A549 (cell line): ENCODE data around the gene PRXL2A. TPM values are rescaled to one million over a fixed set of nuclear protein-coding genes. Genes with fewer than 3 reads are reported as not detected.
A peak's percentile ranks its signal among the peaks of the same experiment; 100 is the strongest.

ENCODE experiments used
- ATAC-seq, 2 experiments: fragments of 200-7000 bp in 1 of 2; fragments of >200 bp in 1 of 2; cut with Nextera tagmentation in 1 of 2; cut with Tn5 transposase in 1 of 2; 3 replicates each; pipeline versions ENCODE4 v1.8.0 to v1.9.1; 2018 to 2020; ENCODE audit warnings: mild to moderate bottlenecking in 1 of 2, moderate library complexity in 1 of 2
- CTCF ChIA-PET: fragments of 300-600 bp; sonication (Branson Sonifier 250); formaldehyde crosslinking; extraction: SDS; loops from one replicate; lab custom pipeline; 2021; ENCODE audit warnings: antibody characterized with exemption, inconsistent platforms; lab: Yijun Ruan, JAX
- POLR2A ChIA-PET: fragments of 350-600 bp; formaldehyde crosslinking; extraction: SDS; loops from one replicate; lab custom pipeline; 2021; ENCODE audit warnings: antibody characterized with exemption, inconsistent platforms; lab: Yijun Ruan, JAX
- DNase-seq, 2 experiments: peaks; one replicate each; pipeline versions ENCODE4 v3.0.0 to v3.0.0-alpha.2; 2011 to 2016; ENCODE audit warnings: low read depth in 1 of 2, low spot score in 1 of 2
- FAIRE-seq: peaks from 2 replicates; lab custom pipeline; 2011; peaks lifted over from hg19 to GRCh38; lab: Jason Lieb, UNC
- H3K27ac ChIP-seq, 2 experiments: fragments of >200 bp; sonication (Bioruptor Twin); formaldehyde crosslinking; 3 replicates each; pipeline ENCODE4 v1.5.1; 2016 to 2017
- H3K4me1 ChIP-seq: fragments of >200 bp; sonication (Bioruptor Twin); formaldehyde crosslinking; 3 replicates; pipeline ENCODE4 v1.6.1; 2016
- H3K4me2 ChIP-seq: fragments of >200 bp; sonication (Bioruptor Twin); formaldehyde crosslinking; 3 replicates; pipeline ENCODE4 v1.6.1; 2016
- H3K4me3 ChIP-seq: fragments of >200 bp; sonication (Bioruptor Twin); formaldehyde crosslinking; 3 replicates; pipeline ENCODE4 v1.5.1; 2016
- H3K9me3 ChIP-seq: fragments of >200 bp; sonication (Bioruptor Twin); formaldehyde crosslinking; 3 replicates; pipeline ENCODE4 v1.6.1; 2016
- CBX2 ChIP-seq: fragments of 200-600 bp; sonication (generic); IDR thresholded peaks from 2 replicates; pipeline ENCODE4 v1.6.1; 2016; ENCODE audit warnings: low read depth, mild to moderate bottlenecking, borderline replicate concordance
- CEBPB ChIP-seq, 2 experiments: fragments of >200 bp in 1 of 2; sonication (Bioruptor Twin) in 1 of 2; formaldehyde crosslinking in 1 of 2; IDR thresholded peaks; 2 replicates each; pipeline ENCODE4 v1.6.1; 2012 to 2016
- CHD4 ChIP-seq: fragments of 200-600 bp; sonication (generic); IDR thresholded peaks from 2 replicates; pipeline ENCODE4 v1.6.1; 2016; ENCODE audit warnings: antibody characterized with exemption, mild to moderate bottlenecking, borderline replicate concordance
- E2F6 ChIP-seq: IDR thresholded peaks from 2 replicates; pipeline ENCODE4 v1.6.1; 2012; ENCODE audit warnings: low read depth, borderline replicate concordance
- EHMT2 ChIP-seq: fragments of 200-600 bp; sonication (generic); IDR thresholded peaks from 2 replicates; pipeline ENCODE4 v1.6.1; 2016; ENCODE audit warnings: antibody characterized with exemption, low read depth, mild to moderate bottlenecking, moderate library complexity
- HDAC2 ChIP-seq: fragments of 200-600 bp; sonication (generic); IDR thresholded peaks from 2 replicates; pipeline ENCODE4 v1.6.1; 2016
- HOXB13 ChIP-seq: fragments of 250-450 bp; sonication (Bioruptor Pico); IDR thresholded peaks from 2 replicates; pipeline ENCODE4 v1.5.0; 2020; ENCODE audit warnings: low read depth, mild to moderate bottlenecking, moderate library complexity
- HOXB5 ChIP-seq: fragments of 250-450 bp; sonication (Bioruptor Pico); IDR thresholded peaks from 2 replicates; pipeline ENCODE4 v1.5.0; 2020; ENCODE audit warnings: mild to moderate bottlenecking, moderate library complexity
- JUN ChIP-seq, 2 experiments: fragments of >200 bp; sonication (Bioruptor Twin); formaldehyde crosslinking; IDR thresholded peaks; 2 replicates in 1 of 2; 3 replicates in 1 of 2; pipeline ENCODE4 v1.6.1; 2016 to 2017
- JUNB ChIP-seq: fragments of >200 bp; sonication (Bioruptor Twin); formaldehyde crosslinking; IDR thresholded peaks from 2 replicates; pipeline ENCODE4 v1.6.1; 2016
- NPAS2 ChIP-seq: fragments of 250-450 bp; sonication (Bioruptor Pico); IDR thresholded peaks from 2 replicates; pipeline ENCODE4 v1.8.0; 2022; ENCODE audit warnings: mild to moderate bottlenecking, moderate library complexity, borderline replicate concordance
- PHF8 ChIP-seq: fragments of 200-600 bp; sonication (generic); IDR thresholded peaks from 2 replicates; pipeline ENCODE4 v1.6.1; 2016; ENCODE audit warnings: low read depth, mild to moderate bottlenecking, antibody characterized with exemption, moderate library complexity, borderline replicate concordance
- POLR2A ChIP-seq: IDR thresholded peaks from 2 replicates; pipeline ENCODE4 v1.6.1; 2012; ENCODE audit warnings: mild to moderate bottlenecking, low read length
- RAD21 ChIP-seq, 2 experiments: fragments of >200 bp in 1 of 2; sonication (Bioruptor Twin) in 1 of 2; formaldehyde crosslinking in 1 of 2; IDR thresholded peaks in 1 of 2; conservative IDR thresholded peaks in 1 of 2; 2 replicates in 1 of 2; 3 replicates in 1 of 2; pipeline ENCODE4 v1.6.1; 2012 to 2018; ENCODE audit warnings: inconsistent platforms in 1 of 2
- RFX5 ChIP-seq: fragments of 450-650 bp; IDR thresholded peaks from 2 replicates; pipeline ENCODE4 v1.7.1; 2014; ENCODE audit warnings: antibody characterized with exemption, mild to moderate bottlenecking, moderate library complexity
- SMC3 ChIP-seq: fragments of >200 bp; sonication (Bioruptor Twin); formaldehyde crosslinking; IDR thresholded peaks from 3 replicates; pipeline ENCODE4 v1.6.1; 2018; ENCODE audit warnings: inconsistent platforms
- TFCP2L1 ChIP-seq: fragments of 250-450 bp; sonication (Bioruptor Pico); IDR thresholded peaks from 2 replicates; pipeline ENCODE4 v1.5.0; 2021; ENCODE audit warnings: mild to moderate bottlenecking
- USF2 ChIP-seq: fragments of 450-650 bp; IDR thresholded peaks from 2 replicates; pipeline ENCODE4 v1.6.1; 2014; ENCODE audit warnings: antibody characterized with exemption
- ZFP36 ChIP-seq: fragments of 450-650 bp; IDR thresholded peaks from 2 replicates; pipeline ENCODE4 v1.6.1; 2014; ENCODE audit warnings: borderline replicate concordance; ENCODE audit not compliant: partially characterized antibody
- WGBS: methylation state at CpG from one replicate; pipeline ENCODE4 v1.1.6; 2017; ENCODE audit errors: missing lambda C conversion rate; 5-methylcytosine and 5-hydroxymethylcytosine counted together
- polyA plus RNA-seq, 4 experiments: library from polyadenylated mRNA; depleted of rRNA in 3 of 4; stranded (reverse); fragments of >200 nt; fragmentation: RNase III in 1 of 4; extraction: RNeasy Plus Mini Kit Qiagen cat#74134 plus additional on column Dnase treatment in 1 of 4; gene quantifications; 2 replicates in 3 of 4; 3 replicates in 1 of 4; pipeline ENCODE4 v1.2.3, GENCODE V29; 2011 to 2017
- TF ChIP-seq, protein P1 (sequence below): fragments of >200 bp; sonication (Bioruptor Twin); formaldehyde crosslinking; IDR thresholded peaks from 3 replicates; pipeline ENCODE4 v1.5.1; 2016
- TF ChIP-seq, protein P2 (sequence below): fragments of 250-450 bp; sonication (Bioruptor Pico); IDR thresholded peaks from 2 replicates; pipeline ENCODE4 v1.5.0; 2020; ENCODE audit warnings: low read depth, mild to moderate bottlenecking, moderate library complexity
- TF ChIP-seq, protein P3 (sequence below): IDR thresholded peaks from 2 replicates; pipeline ENCODE4 v1.6.1; 2012
- TF ChIP-seq, protein P4 (sequence below): fragments of >200 bp; sonication (Bioruptor Twin); formaldehyde crosslinking; IDR thresholded peaks from 3 replicates; pipeline ENCODE4 v1.6.1; 2016

The PRXL2A gene
- polyA plus RNA-seq, 2 of the 4 experiments (the other 2 are of a cell fraction): 55.0 to 59.3 TPM

DNA sequence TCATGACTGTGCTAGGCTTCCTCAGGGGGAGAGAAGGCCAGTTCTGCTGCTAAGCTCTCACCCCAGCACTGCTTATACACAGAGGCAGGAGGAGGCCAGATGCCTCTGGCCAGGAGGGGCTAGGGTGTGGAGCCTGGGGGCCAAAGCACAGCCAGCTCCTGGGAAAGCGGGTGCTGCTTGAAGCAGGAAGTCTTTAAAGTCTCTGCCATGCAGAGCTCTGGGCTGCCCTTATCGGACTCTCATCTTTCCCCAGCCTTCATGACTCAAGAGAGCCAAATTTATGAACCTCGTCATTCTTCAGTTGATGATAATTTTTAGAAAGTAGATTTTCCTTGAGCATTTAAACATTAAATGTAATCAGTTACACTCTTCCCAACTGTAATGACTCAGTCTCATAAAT, 34.5 kb downstream of the PRXL2A start:
- no peak for FAIRE-seq
- CTCF ChIA-PET: interaction anchor here (1.4 to 38.6 kb wide), 21 partner anchors 9 to 482 kb away, joined by 3 to 928 read pairs (median 24); partner anchors contain the start of genes PRXL2A, SH2D4B and TSPAN14

DNA sequence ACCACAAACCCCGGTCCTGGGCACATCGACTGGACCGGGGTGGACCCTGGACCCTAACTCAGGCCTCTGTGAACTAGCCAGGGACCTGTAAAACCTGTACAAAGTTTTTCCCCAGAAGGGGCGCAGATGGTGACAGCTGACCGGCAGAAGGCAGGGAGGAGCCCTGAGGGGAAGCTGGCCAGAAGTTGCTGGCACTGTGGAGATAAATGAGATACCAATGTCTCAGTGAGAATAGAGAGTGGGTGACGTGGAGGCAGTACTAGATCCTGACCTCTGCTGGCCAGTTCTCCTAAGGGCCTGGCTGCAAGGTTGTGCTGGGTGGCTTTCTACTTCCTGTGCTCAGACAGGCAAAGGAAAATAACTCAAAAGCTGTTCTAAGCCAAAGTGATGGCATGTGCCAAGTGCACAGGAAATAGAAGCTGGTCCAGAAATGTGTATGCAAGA, 35.2 kb downstream of the PRXL2A start:
- DNase-seq: peak in 1 of 2 experiments; percentile 73
- ChIA-PET POLR2A (interaction anchor here (1.0 to 2.1 kb wide), 3 partner anchors 29 to 62 kb away, joined by 5 to 8 read pairs (median 5); partner anchors contain the start of gene PRXL2A), CTCF (interaction anchor here (0.5 to 38.6 kb wide), 51 partner anchors 9 to 575 kb away, joined by 3 to 928 read pairs (median 8); partner anchors contain the start of genes PRXL2A, SH2D4B and TSPAN14)
- FAIRE-seq: no peak
- H3K4me2 ChIP-seq: peak overlapping the region; percentile 18; the same call in 1 of the 3 replicates
- TF ChIP-seq JUNB: no peak
- no peak for TF ChIP-seq USF2
- TF ChIP-seq, protein P1, sequence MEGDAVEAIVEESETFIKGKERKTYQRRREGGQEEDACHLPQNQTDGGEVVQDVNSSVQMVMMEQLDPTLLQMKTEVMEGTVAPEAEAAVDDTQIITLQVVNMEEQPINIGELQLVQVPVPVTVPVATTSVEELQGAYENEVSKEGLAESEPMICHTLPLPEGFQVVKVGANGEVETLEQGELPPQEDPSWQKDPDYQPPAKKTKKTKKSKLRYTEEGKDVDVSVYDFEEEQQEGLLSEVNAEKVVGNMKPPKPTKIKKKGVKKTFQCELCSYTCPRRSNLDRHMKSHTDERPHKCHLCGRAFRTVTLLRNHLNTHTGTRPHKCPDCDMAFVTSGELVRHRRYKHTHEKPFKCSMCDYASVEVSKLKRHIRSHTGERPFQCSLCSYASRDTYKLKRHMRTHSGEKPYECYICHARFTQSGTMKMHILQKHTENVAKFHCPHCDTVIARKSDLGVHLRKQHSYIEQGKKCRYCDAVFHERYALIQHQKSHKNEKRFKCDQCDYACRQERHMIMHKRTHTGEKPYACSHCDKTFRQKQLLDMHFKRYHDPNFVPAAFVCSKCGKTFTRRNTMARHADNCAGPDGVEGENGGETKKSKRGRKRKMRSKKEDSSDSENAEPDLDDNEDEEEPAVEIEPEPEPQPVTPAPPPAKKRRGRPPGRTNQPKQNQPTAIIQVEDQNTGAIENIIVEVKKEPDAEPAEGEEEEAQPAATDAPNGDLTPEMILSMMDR: peak; percentile 50; the same call in 2 of the 3 replicates
- peak; percentile 55 to 60 for TF ChIP-seq RAD21 (conservative IDR thresholded peaks at IDR 0.05 in 1 of 2, IDR thresholded peaks at IDR 0.05 in 1 of 2)
- peak; percentile 72 for TF ChIP-seq SMC3
- H3K27ac ChIP-seq: peak overlapping the region; percentile 64 to 80
- H3K4me1 ChIP-seq: peaks cover 21% of the 10 kb centered on the region
- H3K4me3 ChIP-seq: no peak overlapping the region
- H3K9me3 ChIP-seq: no peaks in the 10 kb centered on the region
- 74% methylated on average over 6 of the region's 6 CpGs for WGBS
- peak; percentile 83 to 91 for ATAC-seq

More for the DNA sequence above, 34.5 kb downstream of the PRXL2A start:
- peaks cover 21% of the 10 kb centered on the region for H3K4me1 ChIP-seq
- no peak for TF ChIP-seq HOXB13 (CRISPR knock-in tag)
- no peak for TF ChIP-seq JUNB
- no peak for TF ChIP-seq HOXB5 (CRISPR knock-in tag)
- no peak for TF ChIP-seq HDAC2
- no peak for TF ChIP-seq CBX2
- TF ChIP-seq PHF8: no peak
- TF ChIP-seq E2F6: no peak
- TF ChIP-seq, protein P2, sequence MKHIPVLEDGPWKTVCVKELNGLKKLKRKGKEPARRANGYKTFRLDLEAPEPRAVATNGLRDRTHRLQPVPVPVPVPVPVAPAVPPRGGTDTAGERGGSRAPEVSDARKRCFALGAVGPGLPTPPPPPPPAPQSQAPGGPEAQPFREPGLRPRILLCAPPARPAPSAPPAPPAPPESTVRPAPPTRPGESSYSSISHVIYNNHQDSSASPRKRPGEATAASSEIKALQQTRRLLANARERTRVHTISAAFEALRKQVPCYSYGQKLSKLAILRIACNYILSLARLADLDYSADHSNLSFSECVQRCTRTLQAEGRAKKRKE (CRISPR knock-in tag): no peak
- TF ChIP-seq, protein P3, sequence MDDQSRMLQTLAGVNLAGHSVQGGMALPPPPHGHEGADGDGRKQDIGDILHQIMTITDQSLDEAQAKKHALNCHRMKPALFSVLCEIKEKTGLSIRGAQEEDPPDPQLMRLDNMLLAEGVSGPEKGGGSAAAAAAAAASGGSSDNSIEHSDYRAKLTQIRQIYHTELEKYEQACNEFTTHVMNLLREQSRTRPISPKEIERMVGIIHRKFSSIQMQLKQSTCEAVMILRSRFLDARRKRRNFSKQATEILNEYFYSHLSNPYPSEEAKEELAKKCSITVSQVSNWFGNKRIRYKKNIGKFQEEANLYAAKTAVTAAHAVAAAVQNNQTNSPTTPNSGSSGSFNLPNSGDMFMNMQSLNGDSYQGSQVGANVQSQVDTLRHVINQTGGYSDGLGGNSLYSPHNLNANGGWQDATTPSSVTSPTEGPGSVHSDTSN: no peak
- no peak for TF ChIP-seq EHMT2
- peak overlapping the region in 1 of 2 experiments; percentile 46; a peak in 4 of 6 replicates for H3K27ac ChIP-seq
- no peak overlapping the region for H3K4me3 ChIP-seq
- POLR2A ChIA-PET: interaction anchor here (0.6 kb wide), 1 partner anchor 49 kb away, joined by 3 read pairs; no protein-coding TSS in a partner anchor
- 93% methylated on average over 3 of the region's 3 CpGs for WGBS
- DNase-seq (no peak), ATAC-seq (no peak)
- H3K4me2 ChIP-seq: no peak overlapping the region
- no peaks in the 10 kb centered on the region for H3K9me3 ChIP-seq

DNA sequence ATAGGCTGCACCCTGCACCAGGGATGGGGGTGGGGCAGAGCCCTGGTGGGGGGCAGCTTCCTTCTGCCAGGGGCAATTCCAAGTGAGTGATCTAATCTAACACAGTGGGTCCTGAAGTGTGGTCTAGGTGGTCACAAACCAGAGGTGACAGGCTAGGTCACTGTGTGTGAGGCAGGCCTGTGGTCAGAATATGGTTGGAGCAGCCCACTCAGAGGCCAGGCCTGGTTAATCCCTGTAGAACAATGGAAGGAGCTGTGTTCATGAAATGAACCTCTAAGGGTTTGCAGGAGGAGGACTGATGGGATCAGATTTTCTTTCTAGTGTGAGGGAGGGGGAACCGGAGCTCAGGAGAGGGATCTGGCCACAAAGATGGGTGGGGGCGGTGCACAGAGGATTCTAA, 35.8 kb downstream of the PRXL2A start:
- WGBS: 63% methylated on average over 2 of the region's 2 CpGs
- FAIRE-seq (no peak), ATAC-seq (peak; percentile 11 to 12; a peak in 3 of 6 replicates), DNase-seq (no peak)
- ChIA-PET POLR2A (interaction anchor here (1.0 to 2.1 kb wide), 4 partner anchors 9 to 61 kb away, joined by 3 to 8 read pairs (median 5); partner anchors contain the start of gene PRXL2A), CTCF (interaction anchor here (0.5 to 38.6 kb wide), 60 partner anchors 8 to 906 kb away, joined by 3 to 928 read pairs (median 6); partner anchors contain the start of genes PRXL2A, SH2D4B and TSPAN14)
- H3K4me1 ChIP-seq: peaks cover 21% of the 10 kb centered on the region
- H3K9me3 ChIP-seq: no peaks in the 10 kb centered on the region
- H3K27ac ChIP-seq: peak overlapping the region; percentile 64 to 80
- peak overlapping the region; percentile 18; the same call in 2 of the 3 replicates for H3K4me2 ChIP-seq
- no peak overlapping the region for H3K4me3 ChIP-seq
- TF ChIP-seq POLR2A (no peak), ZFP36 (no peak), NPAS2 (CRISPR knock-in tag) (no peak), TFCP2L1 (CRISPR knock-in tag) (no peak), SMC3 (no peak), RFX5 (no peak), PHF8 (no peak), CHD4 (no peak), JUN (IDR thresholded peaks at IDR 0.05) (no peak), CEBPB (IDR thresholded peaks at IDR 0.05) (no peak)
- TF ChIP-seq, protein P1: no peak
- TF ChIP-seq, protein P4, sequence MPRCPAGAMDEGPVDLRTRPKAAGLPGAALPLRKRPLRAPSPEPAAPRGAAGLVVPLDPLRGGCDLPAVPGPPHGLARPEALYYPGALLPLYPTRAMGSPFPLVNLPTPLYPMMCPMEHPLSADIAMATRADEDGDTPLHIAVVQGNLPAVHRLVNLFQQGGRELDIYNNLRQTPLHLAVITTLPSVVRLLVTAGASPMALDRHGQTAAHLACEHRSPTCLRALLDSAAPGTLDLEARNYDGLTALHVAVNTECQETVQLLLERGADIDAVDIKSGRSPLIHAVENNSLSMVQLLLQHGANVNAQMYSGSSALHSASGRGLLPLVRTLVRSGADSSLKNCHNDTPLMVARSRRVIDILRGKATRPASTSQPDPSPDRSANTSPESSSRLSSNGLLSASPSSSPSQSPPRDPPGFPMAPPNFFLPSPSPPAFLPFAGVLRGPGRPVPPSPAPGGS: no peak
